Stimulated activated CD8-positive, alpha-beta memory T cell treated with anti-CD3 and anti-CD28 coated beads, Interleukin-7, amount 100 ng/mL, for 48 hours (primary cell): ENCODE results near the gene FZD2.
"Not testable (repeated sequence)": the region's sequence is repeated elsewhere in the genome, so short reads cannot be mapped to it uniquely, and the experiment has no call there.

ENCODE experiments used
- DNase-seq, 2 donors: peaks; one replicate each; pipeline ENCODE4 v3.0.0-alpha.2; 2020; ENCODE audit warnings: low read depth in 1 of 2; ENCODE audit errors: extremely low read depth in 1 of 2

Gene FZD2

DNA sequence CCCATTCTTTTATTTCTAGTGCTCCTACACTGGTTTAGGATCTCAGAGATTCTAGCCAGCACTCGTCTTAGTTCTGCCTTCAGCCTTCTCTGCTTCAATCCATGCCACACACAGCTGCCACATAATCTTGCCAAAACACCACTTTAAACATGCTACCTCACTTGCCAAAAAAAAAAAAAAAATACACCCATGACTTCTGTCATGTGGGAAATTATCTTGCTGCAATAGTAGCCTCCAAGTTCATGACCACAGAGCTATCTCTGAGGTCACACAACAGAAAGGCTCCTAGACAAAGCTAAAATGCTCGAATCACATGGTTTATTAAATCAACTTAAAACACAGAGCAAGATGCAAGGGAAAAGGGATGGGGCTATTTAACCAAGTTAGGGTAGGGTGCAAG is 18.1 kb downstream of the FZD2 start:
- DNase-seq: no peak

DNA sequence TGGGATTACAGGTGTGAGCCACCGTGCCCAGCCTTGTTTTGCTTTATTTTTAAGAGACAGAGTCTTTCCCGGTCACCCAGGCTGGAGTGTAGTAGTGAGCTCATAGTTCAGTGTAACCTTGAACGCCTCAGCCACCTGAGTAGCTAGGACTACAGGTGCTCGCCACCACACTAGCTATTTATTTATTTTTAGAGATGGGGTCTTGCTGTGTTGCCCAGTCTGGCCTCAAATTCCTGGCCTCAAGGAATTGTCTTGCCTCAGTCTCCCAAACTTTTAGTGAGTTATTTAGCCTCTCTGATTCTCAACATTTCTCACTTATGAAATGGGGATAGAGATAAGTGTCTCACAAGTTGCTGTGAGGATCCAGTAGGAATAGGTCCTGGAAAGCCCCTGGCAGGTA is 21.7 kb downstream of the FZD2 start:
- DNase-seq: no peak

DNA sequence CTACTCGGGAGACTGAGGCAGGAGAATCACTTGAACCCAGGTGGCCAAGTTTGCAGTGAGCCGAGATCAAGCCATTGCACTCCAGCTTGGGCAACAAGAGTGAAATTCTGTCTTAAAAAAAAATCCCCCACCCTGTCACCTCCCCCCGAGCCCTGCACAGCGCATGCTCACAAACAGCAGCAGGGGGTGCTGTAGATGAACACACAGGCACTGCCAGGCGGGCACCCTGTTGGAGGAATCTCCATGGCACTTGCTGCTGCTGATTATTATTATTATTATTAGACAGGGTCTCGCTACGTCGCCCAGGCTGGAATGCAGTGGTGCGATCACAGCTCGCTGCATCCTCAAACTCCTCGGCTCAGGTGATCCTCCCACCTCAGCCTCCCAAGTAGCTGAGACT is 24.6 kb downstream of the FZD2 start:
- DNase-seq: no peak

DNA sequence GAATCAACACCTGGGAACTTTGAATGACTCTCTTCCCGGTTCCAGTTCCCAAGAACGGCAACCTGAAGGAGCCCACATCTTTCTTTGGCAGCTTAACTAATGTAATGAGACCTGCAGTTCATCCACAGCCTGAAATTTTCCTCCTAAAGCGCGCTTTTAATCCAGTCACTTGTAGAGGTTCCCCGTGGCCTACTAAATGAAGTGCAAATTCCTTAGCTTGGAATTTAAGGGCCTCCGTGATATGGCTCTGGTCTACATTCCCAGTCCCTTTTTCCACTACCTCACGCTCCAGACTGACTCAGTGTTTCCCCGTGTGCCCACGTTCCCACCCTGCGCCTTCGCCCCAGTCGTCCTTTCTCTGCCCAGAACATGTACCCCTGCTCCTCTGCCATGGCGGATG is 27.2 kb downstream of the FZD2 start:
- DNase-seq: no peak

DNA sequence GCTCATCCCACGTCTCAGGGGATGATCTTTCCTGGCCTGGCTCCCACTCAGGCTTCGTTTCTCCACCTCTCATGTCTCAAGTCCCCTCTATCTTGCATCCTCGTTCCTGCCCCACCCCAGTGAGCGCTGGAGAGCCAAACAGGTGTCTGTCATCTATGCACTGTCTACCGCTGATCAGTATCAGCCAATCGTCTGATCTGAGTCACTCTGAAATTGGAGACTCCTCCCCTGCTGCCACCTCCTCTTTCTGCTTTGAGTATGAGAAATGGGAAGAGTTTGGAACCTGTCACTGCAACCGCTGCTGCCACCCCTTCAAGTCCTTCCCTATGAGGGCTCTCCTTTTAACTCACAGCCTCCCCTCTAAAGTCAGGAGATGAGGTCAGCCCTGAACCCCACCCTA is 28.0 kb downstream of the FZD2 start:
- no peak for DNase-seq

DNA sequence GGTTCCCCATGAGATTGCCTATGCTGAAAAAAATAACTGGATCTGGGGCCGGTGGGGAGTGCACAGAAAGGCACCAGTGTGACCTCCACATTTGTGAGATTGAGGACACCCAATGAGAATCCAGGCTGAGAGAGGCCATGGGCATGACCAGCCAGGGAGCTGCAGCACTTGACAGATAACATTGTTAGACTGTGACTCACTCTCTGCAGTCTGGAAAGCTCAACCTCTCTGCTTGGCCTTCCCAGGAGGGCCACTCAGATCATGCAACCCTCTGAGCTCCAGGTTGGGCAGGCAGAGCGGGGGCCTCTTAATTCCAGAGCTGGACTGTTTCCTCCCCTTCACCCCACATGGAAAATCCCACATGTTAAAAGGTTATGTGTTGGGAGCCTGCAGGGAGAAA is 30.1 kb downstream of the FZD2 start:
- DNase-seq: no peak

DNA sequence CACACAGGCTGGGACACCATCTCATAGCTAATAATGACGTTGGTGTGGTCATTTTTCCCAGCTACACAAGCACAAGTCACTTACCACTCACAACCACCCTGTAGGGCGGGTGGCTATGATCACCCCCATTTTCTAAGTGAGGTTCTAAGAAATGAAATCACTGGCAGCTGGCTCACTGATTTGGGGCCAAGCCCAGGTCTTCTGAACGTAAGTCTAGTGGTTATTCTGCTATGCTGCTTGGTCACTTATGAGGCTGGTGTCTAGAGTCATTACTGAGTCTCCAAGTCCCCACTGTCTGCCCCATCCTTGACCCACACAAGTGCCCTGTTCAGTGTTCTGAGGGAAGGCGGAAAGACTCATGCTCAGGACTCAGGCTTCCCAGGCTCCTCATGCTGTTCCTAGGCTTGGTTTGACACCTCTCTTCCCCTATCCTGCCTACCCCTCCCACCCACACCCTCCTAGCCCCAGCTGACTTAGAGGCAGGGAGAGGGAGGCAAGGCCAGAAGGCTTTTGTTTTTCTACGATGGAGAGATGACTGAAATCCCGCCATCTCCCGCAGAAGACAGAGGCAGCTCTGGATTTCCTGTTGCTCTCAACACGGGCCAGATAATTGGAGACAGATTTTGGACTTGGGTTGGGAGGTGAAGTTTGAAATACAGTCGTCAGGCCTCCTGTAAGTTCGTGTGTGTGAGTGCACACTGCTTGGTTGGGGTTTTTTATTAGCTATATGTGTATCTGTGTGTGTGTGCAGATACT is 32.2 kb downstream of the FZD2 start:
- no peak for DNase-seq

DNA sequence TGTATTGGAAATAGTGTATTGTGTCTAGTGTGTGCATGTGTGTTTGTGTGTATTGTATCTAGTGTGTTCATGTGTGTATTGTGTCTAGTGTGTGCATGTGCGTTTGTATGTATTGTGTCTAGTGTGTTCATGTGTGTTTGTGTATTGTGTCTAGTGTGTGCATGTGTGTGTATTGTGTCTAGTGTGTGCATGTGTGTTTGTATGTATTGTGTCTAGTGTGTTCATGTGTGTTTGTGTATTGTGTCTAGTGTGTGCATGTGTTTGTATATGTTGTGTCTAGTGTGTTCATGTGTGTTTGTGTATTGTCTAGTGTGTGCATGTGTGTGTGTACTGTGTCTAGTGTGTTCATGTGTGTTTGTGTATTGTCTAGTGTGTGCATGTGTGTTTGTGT is 32.8 kb downstream of the FZD2 start:
- not testable (repeated sequence) for DNase-seq

DNA sequence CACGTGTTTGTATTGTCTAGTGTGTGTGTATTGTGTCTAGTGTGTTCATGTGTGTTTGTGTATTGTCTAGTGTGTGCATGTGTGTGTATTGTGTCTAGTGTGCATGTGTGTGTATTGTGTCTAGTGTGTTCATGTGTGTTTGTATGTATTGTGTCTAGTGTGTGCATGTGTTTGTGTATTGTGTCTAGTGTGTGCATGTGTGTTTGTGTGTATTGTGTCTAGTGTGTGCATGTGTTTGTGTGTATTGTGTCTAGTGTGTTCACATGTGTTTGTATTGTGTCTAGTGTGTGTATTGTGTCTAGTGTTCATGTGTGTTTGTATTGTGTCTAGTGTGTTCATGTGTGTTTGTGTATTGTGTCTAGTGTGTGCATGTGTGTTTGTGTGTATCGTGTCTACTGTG is 33.5 kb downstream of the FZD2 start:
- not testable (repeated sequence) for DNase-seq

DNA sequence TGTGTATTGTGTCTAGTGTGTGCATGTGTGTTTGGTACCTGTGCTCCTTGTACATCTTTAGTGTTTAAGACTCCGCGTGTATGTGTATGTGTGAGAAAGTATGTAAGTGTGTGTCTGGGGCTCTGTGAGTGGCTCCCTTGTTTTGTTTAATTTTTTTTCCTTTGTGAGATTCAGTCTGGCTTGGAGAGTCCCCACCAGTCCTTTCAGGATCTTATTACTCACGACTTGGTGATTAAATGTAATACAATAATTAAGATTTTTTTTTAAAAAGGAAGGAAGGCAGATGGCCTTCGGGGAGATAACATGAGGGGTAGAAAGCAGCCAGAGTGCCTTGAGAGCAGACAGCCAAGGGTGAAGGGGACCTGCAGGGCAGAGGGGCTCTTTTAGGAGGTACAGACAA is 33.9 kb downstream of the FZD2 start:
- DNase-seq: no peak

DNA sequence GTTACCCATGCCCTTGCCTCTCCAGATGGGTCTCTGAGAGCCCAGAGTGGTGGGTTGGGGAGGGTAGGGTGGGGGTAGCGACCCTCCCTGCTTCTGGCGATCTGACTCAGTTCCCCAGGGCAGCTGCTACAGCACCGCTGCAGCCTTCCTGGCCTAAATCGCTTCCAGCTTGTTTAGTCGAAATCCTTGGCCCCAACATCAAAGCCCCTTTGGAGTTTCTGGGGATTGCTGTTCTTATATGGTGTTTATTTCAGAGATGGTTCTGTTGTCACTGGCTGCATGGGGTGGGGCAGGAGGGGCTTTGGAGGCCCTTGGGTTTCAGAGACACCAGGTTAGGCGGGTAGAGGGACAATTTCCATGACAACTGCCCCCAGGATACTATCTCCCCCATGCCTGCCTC is 35.9 kb downstream of the FZD2 start:
- no peak for DNase-seq

DNA sequence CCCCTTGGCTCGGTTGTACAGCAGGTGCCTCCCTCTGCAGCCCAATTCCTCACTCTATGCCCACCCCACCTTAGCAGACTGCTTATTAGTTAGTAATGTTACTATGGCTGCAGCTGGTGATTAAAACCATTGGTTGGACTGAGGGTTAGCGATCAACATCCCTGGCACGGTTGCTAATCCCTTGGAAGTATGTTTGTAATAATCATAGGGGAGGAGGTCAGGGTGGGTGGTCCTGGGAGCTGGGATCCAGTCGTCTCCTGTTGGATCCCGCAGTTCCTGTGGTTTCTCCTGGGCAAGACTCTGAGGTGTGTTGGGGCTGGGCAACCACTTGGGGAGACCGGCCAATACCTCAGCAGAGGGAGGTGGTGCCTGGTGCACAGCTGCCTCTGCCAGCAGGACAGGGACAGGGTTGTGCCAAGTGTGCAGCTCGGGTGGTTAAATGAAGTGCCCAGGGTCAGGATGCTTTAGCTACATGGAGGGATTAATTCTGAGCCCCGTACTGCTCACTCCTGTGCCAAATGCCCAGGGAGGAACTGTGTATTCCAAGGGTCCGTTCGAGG is 38.0 kb downstream of the FZD2 start:
- DNase-seq: no peak

DNA sequence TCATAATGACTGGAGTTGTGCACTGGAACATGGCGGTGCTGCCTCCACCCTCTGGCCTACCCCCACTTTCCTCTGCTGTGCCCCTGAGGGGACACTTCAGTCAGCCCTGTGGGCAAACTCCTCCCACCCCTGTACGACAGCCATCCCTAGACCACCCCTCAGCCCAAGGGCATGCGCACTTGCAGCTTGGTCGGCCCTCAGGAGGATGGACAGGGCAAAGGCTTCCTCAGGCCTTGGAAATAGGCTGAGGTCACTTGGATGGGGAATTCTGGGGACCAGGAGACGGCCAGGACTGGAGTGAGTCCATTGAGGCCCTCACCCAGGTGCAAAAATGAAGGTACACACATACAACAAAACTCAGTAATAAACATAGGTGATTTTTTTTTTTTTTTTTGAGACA is 41.0 kb downstream of the FZD2 start:
- no peak for DNase-seq

DNA sequence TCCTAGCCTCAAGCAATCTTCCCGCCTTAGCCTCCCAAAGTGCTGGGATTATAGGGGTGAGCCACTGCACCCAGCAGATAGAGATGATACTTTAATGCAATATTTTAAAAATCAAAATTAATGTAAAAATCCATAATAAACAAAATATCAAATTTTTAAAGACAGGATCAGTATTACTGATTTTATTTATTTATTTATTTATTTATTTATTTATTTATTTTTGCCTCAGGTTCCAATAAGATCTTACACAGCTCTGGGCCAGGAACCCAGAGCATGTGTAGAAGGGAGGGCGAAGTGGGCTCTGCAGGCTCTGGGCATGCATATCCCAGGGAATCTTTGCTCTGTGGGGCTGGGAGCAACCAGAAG is 41.6 kb downstream of the FZD2 start:
- no peak for DNase-seq

DNA sequence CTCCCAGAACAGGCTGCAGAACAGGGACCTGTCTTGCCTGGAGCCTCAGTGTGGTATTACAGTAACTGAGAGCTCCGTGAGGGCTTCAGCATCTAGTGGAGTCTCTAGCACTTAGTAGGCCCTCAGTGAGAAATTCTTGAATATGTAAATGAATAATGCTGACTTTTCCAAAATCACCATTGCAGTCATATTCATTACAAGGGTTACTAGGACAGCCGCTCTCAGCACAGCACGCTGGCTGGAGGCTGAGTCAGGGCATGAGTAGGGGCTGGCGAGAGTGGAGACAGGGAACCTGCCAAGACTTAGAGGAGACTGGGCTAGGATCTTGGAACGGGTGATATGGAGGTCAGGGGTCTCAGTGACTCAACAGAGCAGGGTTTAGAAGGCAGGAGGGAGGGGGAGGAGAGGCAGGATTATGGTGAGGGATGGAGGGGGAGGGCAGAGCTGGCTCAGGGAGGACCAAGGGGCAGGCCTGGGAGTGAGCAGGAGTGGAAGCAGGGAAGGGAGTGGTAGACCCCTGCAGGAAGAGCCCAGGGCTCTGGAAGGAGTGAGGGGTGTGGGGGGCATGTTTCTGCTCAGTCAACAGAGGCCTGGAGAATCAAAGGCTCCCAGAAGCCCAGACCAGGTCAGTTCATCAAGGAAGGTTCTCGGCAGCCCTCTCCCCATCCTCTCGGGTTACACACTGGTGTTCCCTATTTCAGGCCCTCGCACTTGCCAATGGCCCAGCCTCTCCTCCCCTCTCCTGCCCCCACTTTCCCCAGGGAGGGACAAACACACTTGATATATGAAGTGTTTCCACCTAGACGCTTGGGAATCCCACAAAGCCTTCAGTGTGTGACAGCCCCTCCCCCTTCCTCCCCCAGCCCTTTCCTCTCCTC is 42.3 kb downstream of the FZD2 start:
- no peak for DNase-seq

DNA sequence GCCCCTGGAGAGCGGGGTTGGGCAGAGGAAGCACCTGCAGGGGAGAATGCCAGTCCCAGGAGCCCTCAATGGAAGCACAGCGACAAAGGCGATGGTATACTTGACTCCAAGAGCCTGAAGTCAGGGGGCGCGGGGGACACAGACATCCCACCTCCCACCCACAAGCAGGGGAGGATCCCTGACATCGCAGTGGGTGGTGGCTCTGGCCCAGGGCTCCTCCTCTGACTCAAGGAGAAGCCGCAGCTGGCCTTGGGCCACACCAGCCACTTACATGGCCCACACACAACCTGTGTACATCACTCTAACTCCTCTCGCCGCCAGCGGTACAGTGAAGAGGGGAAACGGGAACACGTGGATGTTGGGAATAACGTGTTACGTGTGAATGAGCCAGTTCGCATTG is 44.3 kb downstream of the FZD2 start:
- DNase-seq: no peak

DNA sequence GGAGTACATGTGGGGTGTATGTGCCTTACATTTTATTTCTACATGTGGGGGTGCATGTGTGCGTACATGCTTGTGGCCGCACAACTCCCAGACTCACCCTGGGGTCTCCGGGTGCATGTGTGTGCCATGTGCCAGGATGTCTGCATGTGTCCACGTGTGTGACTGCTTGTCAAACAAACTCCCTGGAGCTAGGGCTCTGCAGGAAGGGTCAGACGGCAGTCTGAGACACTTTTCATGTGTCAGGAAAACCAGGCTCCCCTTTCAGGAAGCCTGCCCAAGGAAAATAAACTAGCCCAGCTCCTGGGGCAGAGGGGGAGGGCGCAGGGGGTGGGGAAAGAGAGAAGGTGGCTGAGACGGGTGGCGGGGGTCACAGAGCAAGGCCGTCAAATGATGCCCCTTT is 44.7 kb downstream of the FZD2 start:
- no peak for DNase-seq

DNA sequence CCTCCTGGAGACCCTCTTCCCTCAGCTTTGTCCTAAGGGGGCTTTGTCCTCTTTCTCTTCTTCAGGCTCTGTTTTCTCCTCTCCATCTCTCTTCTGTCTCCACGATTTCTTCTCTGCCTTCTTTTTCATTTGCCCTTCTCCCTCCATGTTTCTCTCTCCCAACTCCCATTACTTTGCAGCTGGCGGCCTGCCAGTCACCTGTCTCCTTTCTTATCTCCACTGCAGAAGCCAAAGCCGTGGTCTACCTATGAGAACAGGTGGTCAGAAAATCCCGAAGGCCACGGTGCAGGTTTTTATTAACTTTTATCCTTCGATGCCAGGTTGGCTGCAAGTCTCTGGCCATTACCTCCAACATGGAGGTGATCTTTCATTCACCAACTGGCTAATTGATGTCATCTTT is 45.1 kb downstream of the FZD2 start:
- no peak for DNase-seq

DNA sequence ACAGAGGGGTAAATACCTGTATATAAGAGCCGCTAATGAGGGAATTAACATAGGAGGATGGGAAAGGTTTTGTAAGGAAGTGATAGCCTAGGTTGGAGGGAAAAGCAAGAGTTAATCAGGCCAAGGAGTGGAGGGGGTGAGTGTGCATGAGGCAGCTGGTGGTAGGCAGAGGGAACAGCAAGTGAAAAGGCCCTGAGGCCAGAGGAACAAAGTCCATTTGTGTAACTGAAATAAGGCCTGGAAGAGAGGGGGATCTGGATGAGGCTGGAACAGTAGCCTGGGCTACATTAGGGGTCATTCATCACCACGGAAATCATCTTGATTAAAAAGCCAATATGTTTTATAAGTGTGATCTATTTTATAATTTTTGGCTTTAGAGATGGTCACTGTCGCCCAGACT is 45.7 kb downstream of the FZD2 start:
- no peak for DNase-seq

DNA sequence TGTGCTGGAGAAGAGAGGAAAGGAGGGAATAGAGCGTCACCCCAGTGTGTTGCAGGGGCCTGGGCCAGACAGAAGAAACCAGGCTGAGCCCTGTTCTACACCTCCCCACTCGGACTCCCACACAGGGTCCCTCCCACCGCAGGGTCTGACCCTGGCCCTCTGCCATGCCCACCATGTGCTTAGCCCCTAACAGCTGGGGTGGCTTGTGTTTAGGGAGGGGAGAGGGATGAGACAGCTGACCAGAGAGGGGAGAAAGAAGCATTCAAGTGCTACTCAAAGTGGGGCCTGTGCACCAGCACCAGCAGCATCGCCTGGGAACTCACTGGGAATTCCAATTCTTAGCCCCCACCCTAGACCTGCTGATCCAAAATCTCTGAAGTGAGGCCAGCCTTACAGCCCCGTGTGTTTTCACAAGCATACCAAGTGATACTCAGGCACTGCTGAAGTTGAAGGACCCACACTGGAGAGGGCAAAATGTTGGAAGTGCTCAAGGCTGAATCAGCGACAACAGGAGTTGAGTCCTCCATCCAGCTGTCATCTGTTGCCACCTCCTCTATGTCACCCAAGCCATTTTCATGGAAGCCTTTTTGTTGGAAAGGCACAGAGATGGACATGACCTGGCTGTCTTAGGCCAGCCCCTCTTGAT is 47.0 kb downstream of the FZD2 start:
- DNase-seq: no peak

DNA sequence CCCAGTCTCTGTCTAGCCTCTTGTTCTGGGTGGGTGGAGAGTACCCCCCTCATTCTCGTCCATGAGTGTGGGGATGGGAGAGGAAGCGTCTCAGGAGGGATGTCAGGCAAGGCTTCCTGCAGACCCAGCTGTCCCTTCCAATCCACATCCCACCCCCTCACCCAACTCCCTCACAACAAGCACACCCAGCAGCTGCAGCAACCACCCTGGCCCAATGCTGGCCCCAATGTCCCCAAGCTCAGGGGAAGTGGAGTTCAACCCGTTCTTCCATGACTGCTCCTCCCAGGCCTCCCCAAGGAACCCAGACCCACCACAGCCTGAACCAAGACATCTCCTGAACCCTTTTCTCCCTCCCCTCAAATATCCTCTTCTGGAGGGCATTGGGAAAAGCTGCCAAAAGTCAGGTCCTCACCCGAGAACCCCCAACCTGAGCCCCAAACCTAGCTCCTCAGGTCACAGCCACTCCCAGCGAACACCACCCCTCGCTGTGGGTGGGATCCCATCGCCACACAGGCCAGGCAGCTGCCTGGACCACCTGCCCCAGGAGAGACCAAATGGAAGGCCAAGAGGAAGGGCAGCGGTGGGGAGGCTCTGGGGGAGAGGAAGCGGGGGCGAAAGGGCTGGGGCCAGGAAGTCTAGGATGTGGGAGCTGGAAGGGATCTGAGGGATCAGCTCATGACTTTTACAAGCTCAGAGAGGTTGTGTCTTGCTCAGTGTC is 47.6 kb downstream of the FZD2 start:
- no peak for DNase-seq
